Right renal cortex interstitium (tissue), 3 donors: ENCODE data around the gene HOPX. TPM values are rescaled to one million over a fixed set of nuclear protein-coding genes. Genes with fewer than 3 reads are reported as not detected.

Experiments used
- polyA plus RNA-seq, 3 donors: library from polyadenylated mRNA; unstranded; fragments of 120-200 nt; gene quantifications; one replicate each; pipeline ENCODE4 v1.2.1, GENCODE V29; 2013; ENCODE audit not compliant: insufficient read length in 3 of 3

HOPX gene
- polyA plus RNA-seq, 3 donors: 12.0 to 17.5 (median 14.9) TPM

Other genes starting within 250 kb of the HOPX start
- gene PPAT, start 245.7 kb downstream of the HOPX start, polyA plus RNA-seq: 10 to 100 TPM; 27.2 to 29.5 (median 28.3) TPM
- gene PAICS, start 245.0 kb downstream of the HOPX start, polyA plus RNA-seq: 100 to 1,000 TPM; 126 to 136 (median 135) TPM
- 100 to 1,000 TPM; 132 to 144 (median 137) TPM for gene SRP72, start 213.7 kb downstream of the HOPX start, polyA plus RNA-seq
- gene ARL9, start 175.5 kb downstream of the HOPX start, polyA plus RNA-seq: 1 to 10 TPM in 2 of 3 donors, under 1 TPM in 1; 0.24 to 1.9 (median 1.5) TPM
- under 1 TPM in 1 of 3 donors, not detected in 2; 0.49 TPM for gene SPINK2, start 140.4 kb upstream of the HOPX start, polyA plus RNA-seq
- 10 to 100 TPM; 54.1 to 58.3 (median 55.1) TPM for gene REST, start 226.6 kb upstream of the HOPX start, polyA plus RNA-seq